Trophoblast cell (in vitro differentiated cells and primary cell): Measurements from ENCODE around the gene NINL.
"Not testable (repeated sequence)": the region's sequence is repeated elsewhere in the genome, so short reads cannot be mapped to it uniquely, and the experiment has no call there.

Experiments
- DNase-seq, 2 donors: peaks; one replicate each; pipeline ENCODE4 v3.0.0-alpha.2; 2016
- H2AFZ ChIP-seq: 2 replicates; pipeline ENCODE4 v1.6.1; 2013; ENCODE audit warnings: low read length, moderate library complexity, mild to moderate bottlenecking; ENCODE audit not compliant: insufficient read depth, poor library complexity
- H2AK5ac ChIP-seq: 2 replicates; pipeline ENCODE4 v1.6.1; 2013; ENCODE audit warnings: mild to moderate bottlenecking, low read length
- H2BK120ac ChIP-seq: 2 replicates; pipeline ENCODE4 v1.6.1; 2013; ENCODE audit warnings: low read length, mild to moderate bottlenecking, moderate library complexity; ENCODE audit not compliant: insufficient read depth, poor library complexity
- H2BK12ac ChIP-seq: 2 replicates; pipeline ENCODE4 v1.6.1; 2013; ENCODE audit warnings: mild to moderate bottlenecking, low read length, moderate library complexity
- H2BK5ac ChIP-seq: 2 replicates; pipeline ENCODE4 v1.6.1; 2013; ENCODE audit warnings: low read length, low read depth, moderate library complexity, mild to moderate bottlenecking; ENCODE audit not compliant: poor library complexity
- H3K14ac ChIP-seq: 2 replicates; pipeline ENCODE4 v1.6.1; 2013; ENCODE audit warnings: mild to moderate bottlenecking, low read length
- H3K18ac ChIP-seq: 2 replicates; pipeline ENCODE4 v1.6.1; 2013; ENCODE audit warnings: mild to moderate bottlenecking, low read length
- H3K23ac ChIP-seq: 2 replicates; pipeline ENCODE4 v1.6.1; 2013; ENCODE audit warnings: low read length
- H3K27ac ChIP-seq: 2 replicates; pipeline ENCODE4 v1.5.1; 2013; ENCODE audit warnings: low read depth, mild to moderate bottlenecking, inconsistent platforms, low read length, moderate library complexity
- H3K27me3 ChIP-seq: 2 replicates; pipeline ENCODE4 v1.6.1; 2013; ENCODE audit warnings: inconsistent platforms, mild to moderate bottlenecking, low read length, moderate library complexity; ENCODE audit not compliant: insufficient read depth
- H3K36me3 ChIP-seq, 2 experiments: 1 replicate in 1 of 2; 2 replicates in 1 of 2; pipeline ENCODE4 v1.6.1; 2013; ENCODE audit warnings: low read length in 2 of 2, mild to moderate bottlenecking in 2 of 2, moderate library complexity in 1 of 2; ENCODE audit not compliant: insufficient read depth in 2 of 2, control insufficient read depth in 1 of 2
- H3K4ac ChIP-seq: 2 replicates; pipeline ENCODE4 v1.6.1; 2013; ENCODE audit warnings: low read depth, mild to moderate bottlenecking, low read length, moderate library complexity
- H3K4me1 ChIP-seq, 2 experiments: 1 replicate in 1 of 2; 2 replicates in 1 of 2; pipeline ENCODE4 v1.6.1; 2013; ENCODE audit warnings: low read length in 2 of 2, mild to moderate bottlenecking in 2 of 2, moderate library complexity in 1 of 2; ENCODE audit not compliant: insufficient read depth in 2 of 2, control insufficient read depth in 1 of 2
- H3K4me2 ChIP-seq: 2 replicates; pipeline ENCODE4 v1.6.1; 2013; ENCODE audit warnings: inconsistent platforms, mild to moderate bottlenecking, low read length, moderate library complexity
- H3K4me3 ChIP-seq: 2 replicates; pipeline ENCODE4 v1.5.1; 2013; ENCODE audit warnings: mild to moderate bottlenecking, low read depth, low read length, inconsistent platforms
- H3K79me1 ChIP-seq: one replicate; pipeline ENCODE4 v1.6.1; 2013; ENCODE audit warnings: low read length
- H3K79me2 ChIP-seq: 2 replicates; pipeline ENCODE4 v1.6.1; 2013; ENCODE audit warnings: low read length, mild to moderate bottlenecking; ENCODE audit not compliant: control insufficient read depth, insufficient read depth, poor library complexity
- H3K9ac ChIP-seq: 2 replicates; pipeline ENCODE4 v1.6.1; 2013; ENCODE audit warnings: mild to moderate bottlenecking, low read length
- H3K9me3 ChIP-seq: 2 replicates; pipeline ENCODE4 v1.6.1; 2013; ENCODE audit warnings: low read depth, mild to moderate bottlenecking, control low read depth, inconsistent platforms, low read length; ENCODE audit not compliant: insufficient read depth
- H4K12ac ChIP-seq: 2 replicates; pipeline ENCODE4 v1.6.1; 2013; ENCODE audit warnings: low read depth, mild to moderate bottlenecking, low read length, moderate library complexity
- H4K8ac ChIP-seq: 2 replicates; pipeline ENCODE4 v1.6.1; 2013; ENCODE audit warnings: low read depth, mild to moderate bottlenecking, low read length, moderate library complexity
- H4K91ac ChIP-seq: one replicate; pipeline ENCODE4 v1.6.1; 2013; ENCODE audit warnings: low read depth, mild to moderate bottlenecking, low read length, moderate library complexity
- WGBS: extraction: QIAGEN DNeasy Blood & Tissue Kit; methylation state at CpG from one replicate; pipeline ENCODE4 v1.1.7; 2013; ENCODE audit warnings: missing lambda C conversion rate; ENCODE audit not compliant: insufficient read length, insufficient coverage; ENCODE audit errors: extremely low coverage; 5-methylcytosine and 5-hydroxymethylcytosine counted together

The NINL gene

DNA sequence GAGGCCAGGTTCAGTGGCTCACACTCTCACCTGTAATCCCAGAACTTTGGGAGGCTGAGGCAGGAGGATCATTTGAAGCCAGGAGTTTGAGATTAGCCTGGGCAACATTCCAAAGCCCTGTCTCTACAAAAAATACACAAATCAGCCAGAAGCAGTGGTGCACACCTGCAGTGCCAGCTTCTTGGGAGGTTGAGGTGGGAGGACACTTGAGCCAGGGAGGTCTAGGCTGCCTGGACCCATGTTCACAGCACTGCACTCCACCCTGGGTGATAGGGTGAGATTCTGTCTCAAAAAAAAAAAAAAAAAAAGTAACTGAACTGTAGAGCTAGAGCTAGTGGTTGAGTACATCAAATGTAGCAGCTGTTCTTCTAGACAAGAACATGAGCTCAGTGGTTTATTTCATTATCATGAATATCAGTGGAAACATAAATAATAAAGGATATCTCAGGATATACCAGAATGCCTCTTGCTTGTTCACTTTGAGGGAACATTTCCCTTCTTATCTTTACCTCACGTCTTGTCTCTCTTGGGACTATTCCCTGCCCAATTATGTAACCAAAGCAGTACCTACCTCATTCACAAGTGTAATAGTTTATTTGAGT is 20.9 kb upstream of the NINL start:
- no peaks in the 10 kb centered on the region for H3K79me2 ChIP-seq
- no peak overlapping the region for H3K4me3 ChIP-seq
- no peak overlapping the region for H3K9ac ChIP-seq
- H3K27ac ChIP-seq: no peak overlapping the region
- no peak overlapping the region for H2BK120ac ChIP-seq
- no peak overlapping the region for H3K4ac ChIP-seq
- no peak for DNase-seq
- H4K8ac ChIP-seq: no peak overlapping the region
- H2BK12ac ChIP-seq: no peak overlapping the region
- no peak overlapping the region for H2AK5ac ChIP-seq
- no peaks in the 10 kb centered on the region for H3K9me3 ChIP-seq
- H3K4me2 ChIP-seq: no peak overlapping the region
- no peak overlapping the region for H3K23ac ChIP-seq
- no peak overlapping the region for H2BK5ac ChIP-seq
- no peak overlapping the region for H3K18ac ChIP-seq
- H2AFZ ChIP-seq: no peak overlapping the region
- no peaks in the 10 kb centered on the region for H3K36me3 ChIP-seq
- H3K79me1 ChIP-seq: no peaks in the 10 kb centered on the region
- H3K4me1 ChIP-seq: no peaks in the 10 kb centered on the region
- H3K27me3 ChIP-seq: no peaks in the 10 kb centered on the region
- no CpG with 5 or more reads among the region's 1 CpG for WGBS
- H4K12ac ChIP-seq: no peak overlapping the region
- no peak overlapping the region for H4K91ac ChIP-seq
- no peak overlapping the region for H3K14ac ChIP-seq

DNA sequence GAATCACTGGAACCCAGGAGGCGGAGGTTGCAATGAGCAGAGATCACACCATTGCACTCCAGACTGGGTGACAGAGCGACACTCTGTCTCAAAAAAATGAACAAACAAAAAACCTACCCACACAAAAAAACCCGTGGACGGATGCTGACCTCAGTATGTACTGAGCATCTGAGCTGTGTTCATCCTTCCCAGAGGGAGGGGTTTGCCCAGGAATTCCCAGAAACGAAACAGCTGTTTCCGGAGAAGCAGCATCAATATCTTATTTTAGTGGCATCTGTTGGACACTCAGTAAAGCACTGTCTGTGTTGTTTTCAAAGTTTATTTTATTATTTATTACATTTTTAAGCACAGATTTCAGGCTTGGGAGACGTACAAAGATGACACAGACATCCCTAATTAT is 19.8 kb upstream of the NINL start:
- Histone ChIP-seq H3K27ac (no peak overlapping the region), H3K27me3 (no peaks in the 10 kb centered on the region), H4K8ac (no peak overlapping the region), H3K4me1 (no peaks in the 10 kb centered on the region), H3K9me3 (no peaks in the 10 kb centered on the region), H3K4ac (no peak overlapping the region), H2BK5ac (no peak overlapping the region), H3K14ac (no peak overlapping the region), H2AFZ (no peak overlapping the region), H2BK120ac (no peak overlapping the region), H3K79me2 (no peaks in the 10 kb centered on the region), H4K12ac (no peak overlapping the region), H3K79me1 (no peaks in the 10 kb centered on the region), H3K36me3 (no peaks in the 10 kb centered on the region), H3K4me3 (no peak overlapping the region), H3K4me2 (no peak overlapping the region), H3K9ac (no peak overlapping the region), H2BK12ac (no peak overlapping the region), H3K18ac (no peak overlapping the region), H3K23ac (no peak overlapping the region), H4K91ac (no peak overlapping the region), H2AK5ac (no peak overlapping the region)
- DNase-seq: no peak
- WGBS: no CpG with 5 or more reads among the region's 7 CpGs

DNA sequence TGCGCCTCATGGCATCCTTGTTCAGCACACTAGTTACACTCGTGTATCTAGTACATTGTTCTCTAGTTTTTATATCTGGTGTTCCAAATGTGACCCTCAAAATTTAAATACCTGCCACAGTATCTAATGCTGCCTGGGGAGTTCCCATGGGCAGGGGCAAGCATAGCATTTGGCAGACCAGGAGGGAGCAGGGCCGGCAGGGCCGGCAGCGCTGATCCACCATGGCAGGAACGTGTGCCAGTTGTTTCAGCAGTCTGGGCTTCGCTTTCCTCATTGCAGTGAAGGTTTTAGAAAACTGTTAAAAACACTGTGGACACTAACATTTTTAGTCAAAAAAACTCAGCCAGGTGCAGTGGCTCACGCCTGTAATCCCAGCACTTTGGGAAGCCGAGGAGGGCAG is 19.3 kb upstream of the NINL start:
- H2AFZ ChIP-seq: no peak overlapping the region
- WGBS: no CpG with 5 or more reads among the region's 9 CpGs
- no peak overlapping the region for H3K4me2 ChIP-seq
- H3K4ac ChIP-seq: no peak overlapping the region
- H2BK120ac ChIP-seq: no peak overlapping the region
- H3K27ac ChIP-seq: no peak overlapping the region
- no peak overlapping the region for H4K12ac ChIP-seq
- H3K14ac ChIP-seq: no peak overlapping the region
- no peak overlapping the region for H3K18ac ChIP-seq
- H3K4me1 ChIP-seq: no peaks in the 10 kb centered on the region
- DNase-seq: no peak
- no peak overlapping the region for H3K23ac ChIP-seq
- H3K9ac ChIP-seq: no peak overlapping the region
- no peak overlapping the region for H4K8ac ChIP-seq
- H3K36me3 ChIP-seq: no peaks in the 10 kb centered on the region
- H3K4me3 ChIP-seq: no peak overlapping the region
- no peaks in the 10 kb centered on the region for H3K79me1 ChIP-seq
- H2BK12ac ChIP-seq: no peak overlapping the region
- H2BK5ac ChIP-seq: no peak overlapping the region
- no peaks in the 10 kb centered on the region for H3K79me2 ChIP-seq
- H3K9me3 ChIP-seq: no peaks in the 10 kb centered on the region
- H4K91ac ChIP-seq: no peak overlapping the region
- no peak overlapping the region for H2AK5ac ChIP-seq
- H3K27me3 ChIP-seq: no peaks in the 10 kb centered on the region

DNA sequence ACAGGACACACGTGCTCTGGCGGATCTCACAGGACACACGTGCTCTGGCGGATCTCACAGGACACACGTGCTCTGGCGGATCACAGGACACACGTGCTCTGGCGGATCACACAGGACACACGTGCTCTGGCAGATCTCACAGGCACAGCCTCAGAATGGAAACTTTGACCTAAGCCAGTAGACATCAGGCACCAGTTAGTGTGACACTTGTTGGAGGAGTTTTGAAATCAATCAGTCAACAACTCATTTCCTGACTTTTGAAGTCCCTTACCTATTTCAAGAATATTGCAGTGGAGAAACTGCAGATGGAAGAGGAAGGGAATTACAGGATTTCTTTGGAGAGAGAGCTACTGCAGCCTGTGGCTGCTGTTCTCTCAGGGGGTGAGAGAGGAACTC is 17.6 kb upstream of the NINL start:
- not testable (repeated sequence) for H3K79me2 ChIP-seq, H4K12ac ChIP-seq, H3K18ac ChIP-seq

More for the DNA sequence above, 17.6 kb upstream of the NINL start:
- no CpG with 5 or more reads among the region's 9 CpGs for WGBS
- H2BK12ac ChIP-seq, H3K14ac ChIP-seq, DNase-seq, H3K9me3 ChIP-seq, H3K4me3 ChIP-seq, H4K8ac ChIP-seq, H3K27me3 ChIP-seq, H4K91ac ChIP-seq, H3K4me2 ChIP-seq, H2AFZ ChIP-seq, H3K4me1 ChIP-seq, H3K79me1 ChIP-seq, H3K36me3 ChIP-seq, H3K23ac ChIP-seq, H3K9ac ChIP-seq, H3K27ac ChIP-seq, H2BK5ac ChIP-seq, H3K4ac ChIP-seq, H2AK5ac ChIP-seq, H2BK120ac ChIP-seq: not testable (repeated sequence)
